Suprapubic skin (tissue), 4 donors: Measurements from ENCODE around the gene EGF. TPM values are rescaled to one million over a fixed set of nuclear protein-coding genes. Genes with fewer than 3 reads are reported as not detected.

Source experiments
- DNase-seq, 2 donors: peaks; one replicate each; pipeline ENCODE4 v3.0.0-alpha.2; 2019; ENCODE audit warnings: low spot score in 2 of 2
- H3K27ac ChIP-seq: fragments of 200-600 bp; sonication (generic); one replicate; pipeline ENCODE4 v1.5.1; 2019
- H3K27me3 ChIP-seq: fragments of 200-600 bp; sonication (generic); one replicate; pipeline ENCODE4 v1.5.1; 2019
- H3K36me3 ChIP-seq: fragments of 200-600 bp; sonication (generic); one replicate; pipeline ENCODE4 v1.5.1; 2019
- H3K4me1 ChIP-seq: fragments of 200-600 bp; sonication (generic); one replicate; pipeline ENCODE4 v1.5.1; 2019
- H3K4me3 ChIP-seq: fragments of 200-600 bp; sonication (generic); one replicate; pipeline ENCODE4 v1.5.1; 2019; ENCODE audit warnings: mild to moderate bottlenecking
- H3K9me3 ChIP-seq: fragments of 200-600 bp; sonication (generic); one replicate; pipeline ENCODE4 v1.5.1; 2019
- CTCF ChIP-seq, 2 donors: fragments of 200-600 bp in 1 of 2; fragments of 450-650 bp in 1 of 2; sonication (generic) in 1 of 2; IDR thresholded peaks; one replicate each; pipeline ENCODE4 v1.5.1; 2016 to 2019; ENCODE audit warnings: antibody characterized with exemption in 2 of 2, mild to moderate bottlenecking in 1 of 2, moderate library complexity in 1 of 2
- EP300 ChIP-seq: sonication (generic); formaldehyde crosslinking; IDR thresholded peaks from one replicate; pipeline ENCODE4 v1.6.1; 2017; ENCODE audit warnings: antibody characterized with exemption
- POLR2A ChIP-seq, 2 donors: fragments of 450-650 bp; IDR thresholded peaks; one replicate each; pipeline ENCODE4 v1.6.1; 2017; ENCODE audit warnings: antibody characterized with exemption in 2 of 2, mild to moderate bottlenecking in 2 of 2, moderate library complexity in 2 of 2
- POLR2AphosphoS5 ChIP-seq, 3 donors: sonication (generic); formaldehyde crosslinking; IDR thresholded peaks; one replicate each; pipeline ENCODE4 v1.6.1; 2017; ENCODE audit warnings: antibody characterized with exemption in 3 of 3
- WGBS: methylation state at CpG from one replicate; pipeline ENCODE4 v1.1.5; 2018; 5-methylcytosine and 5-hydroxymethylcytosine counted together
- total RNA-seq, 4 donors: library from RNA; depleted of rRNA; stranded (reverse); fragments of >200 nt; gene quantifications; one replicate each; pipeline ENCODE4 v1.1.0, GENCODE V29; 2016

EGF gene
- total RNA-seq, 4 donors from 2014 or later = 1.1 to 20.3 (median 2.9) TPM

- Histone ChIP-seq H3K36me3 (no peaks in the 10 kb centered on the region), H3K4me1 (peaks cover 25% of the 10 kb centered on the region), H3K27ac (no peak overlapping the region), H3K4me3 (no peak overlapping the region), H3K9me3 (no peaks in the 10 kb centered on the region), H3K27me3 (no peaks in the 10 kb centered on the region)
- WGBS = 50% methylated on average over 4 of the region's 4 CpGs
- DNase-seq = no peak
- no peak for TF ChIP-seq POLR2A (IDR thresholded peaks at IDR 0.05)
- no peak for TF ChIP-seq CTCF (IDR thresholded peaks at IDR 0.05)
- no peak for TF ChIP-seq POLR2AphosphoS5 (IDR thresholded peaks at IDR 0.05)
- no peak for TF ChIP-seq EP300
These were observed 73.6 kb downstream of the EGF start for GRCh38 chr4:109985993-109986974.

DNA sequence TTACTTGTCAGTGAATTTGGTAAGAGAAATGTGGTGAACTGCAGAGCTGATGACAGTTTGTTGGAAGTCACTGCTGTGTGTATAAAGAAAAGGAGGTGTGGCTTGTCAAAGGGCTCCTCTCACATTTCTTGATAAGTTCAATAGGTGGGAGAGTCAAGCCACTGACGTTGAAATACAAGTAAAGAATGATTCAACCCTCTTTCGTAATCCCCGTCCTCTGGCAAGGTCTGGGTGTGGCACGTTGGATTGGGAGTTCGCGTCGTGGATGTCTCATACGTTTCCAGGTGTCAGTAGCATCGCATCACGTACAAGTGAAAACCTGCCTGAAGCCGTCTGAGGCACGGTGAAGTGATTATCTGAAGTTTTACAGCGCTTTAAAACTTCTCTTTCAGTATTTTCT, 76.4 kb downstream of the EGF start:
- peak overlapping the region; percentile 81 for H3K27ac ChIP-seq
- no peaks in the 10 kb centered on the region for H3K36me3 ChIP-seq
- peaks cover 25% of the 10 kb centered on the region for H3K4me1 ChIP-seq
- H3K4me3 ChIP-seq = no peak overlapping the region
- 50% methylated on average over 13 of the region's 13 CpGs for WGBS
- no peaks in the 10 kb centered on the region for H3K9me3 ChIP-seq
- no peaks in the 10 kb centered on the region for H3K27me3 ChIP-seq
- no peak for DNase-seq
- no peak for TF ChIP-seq EP300
- no peak for TF ChIP-seq CTCF (IDR thresholded peaks at IDR 0.05)
- TF ChIP-seq POLR2A (IDR thresholded peaks at IDR 0.05) = no peak
- TF ChIP-seq POLR2AphosphoS5 (IDR thresholded peaks at IDR 0.05) = peak in 1 of 3 donors; percentile 62

GRCh38 chr4:109989618-109990017, 76.9 kb downstream of the EGF start:
- Histone ChIP-seq H3K27me3 (no peaks in the 10 kb centered on the region), H3K4me3 (no peak overlapping the region), H3K36me3 (no peaks in the 10 kb centered on the region), H3K27ac (peak overlapping the region; percentile 81), H3K4me1 (peaks cover 25% of the 10 kb centered on the region), H3K9me3 (no peaks in the 10 kb centered on the region)
- TF ChIP-seq POLR2A (IDR thresholded peaks at IDR 0.05) (no peak), POLR2AphosphoS5 (IDR thresholded peaks at IDR 0.05) (no peak), CTCF (IDR thresholded peaks at IDR 0.05) (no peak), EP300 (no peak)
- 39% methylated on average over 6 of the region's 6 CpGs for WGBS
- no peak for DNase-seq

DNA sequence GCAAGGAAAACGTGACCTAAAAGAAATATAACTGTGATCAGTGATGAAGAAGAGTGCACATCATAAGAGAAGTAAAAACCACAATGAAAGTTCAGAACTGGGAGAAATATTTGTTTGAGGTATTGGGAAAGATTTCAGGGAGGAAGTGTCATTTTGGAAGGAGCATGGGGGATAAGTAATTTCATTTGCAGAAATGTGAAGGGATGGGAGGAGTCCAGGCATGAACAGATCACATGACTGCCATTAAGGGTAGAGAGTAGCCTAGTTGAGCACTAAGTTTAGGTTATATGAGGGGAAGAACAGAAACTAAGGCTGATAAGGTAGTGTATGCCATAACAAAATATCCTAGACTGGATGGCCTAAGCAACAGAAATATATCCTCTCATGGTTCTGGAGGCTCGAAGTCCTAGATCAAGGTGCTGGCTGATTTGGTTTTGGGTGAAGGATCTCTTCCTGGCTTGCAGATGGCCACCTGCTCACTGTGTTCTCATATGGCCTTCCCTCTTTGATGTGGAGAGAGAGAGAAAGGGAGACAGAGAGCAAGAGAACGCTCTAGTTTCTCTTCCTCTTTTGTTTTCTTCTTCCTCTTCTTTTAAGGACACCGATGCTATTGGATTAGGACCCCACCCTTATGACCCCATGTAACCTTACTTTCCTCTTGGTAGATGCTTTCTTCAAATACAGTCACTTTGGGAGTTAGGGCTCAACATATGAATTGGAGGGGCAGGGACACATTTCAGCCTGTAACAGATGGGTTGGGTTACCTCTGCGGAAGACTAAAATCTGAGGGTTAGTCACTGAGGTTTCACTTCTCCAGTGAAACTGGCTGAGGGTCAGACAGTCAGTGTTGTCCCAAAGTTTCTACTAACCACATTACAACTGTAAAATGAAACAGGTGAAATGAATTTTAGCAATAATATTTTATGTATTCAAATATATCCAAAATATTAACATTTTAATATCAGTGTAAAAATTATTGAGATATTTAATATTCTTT, 77.9 kb downstream of the EGF start:
- TF ChIP-seq CTCF (IDR thresholded peaks at IDR 0.05) = no peak

More for the DNA sequence above, 77.9 kb downstream of the EGF start:
- H3K27ac ChIP-seq = peak overlapping the region; percentile 81
- no peaks in the 10 kb centered on the region for H3K9me3 ChIP-seq
- H3K27me3 ChIP-seq = no peaks in the 10 kb centered on the region
- H3K36me3 ChIP-seq = no peaks in the 10 kb centered on the region
- peaks cover 20% of the 10 kb centered on the region for H3K4me1 ChIP-seq
- WGBS = 72% methylated on average over 5 of the region's 5 CpGs
- no peak for DNase-seq
- H3K4me3 ChIP-seq = no peak overlapping the region
